Measurements from ENCODE around the gene RPP25L.

DNA sequence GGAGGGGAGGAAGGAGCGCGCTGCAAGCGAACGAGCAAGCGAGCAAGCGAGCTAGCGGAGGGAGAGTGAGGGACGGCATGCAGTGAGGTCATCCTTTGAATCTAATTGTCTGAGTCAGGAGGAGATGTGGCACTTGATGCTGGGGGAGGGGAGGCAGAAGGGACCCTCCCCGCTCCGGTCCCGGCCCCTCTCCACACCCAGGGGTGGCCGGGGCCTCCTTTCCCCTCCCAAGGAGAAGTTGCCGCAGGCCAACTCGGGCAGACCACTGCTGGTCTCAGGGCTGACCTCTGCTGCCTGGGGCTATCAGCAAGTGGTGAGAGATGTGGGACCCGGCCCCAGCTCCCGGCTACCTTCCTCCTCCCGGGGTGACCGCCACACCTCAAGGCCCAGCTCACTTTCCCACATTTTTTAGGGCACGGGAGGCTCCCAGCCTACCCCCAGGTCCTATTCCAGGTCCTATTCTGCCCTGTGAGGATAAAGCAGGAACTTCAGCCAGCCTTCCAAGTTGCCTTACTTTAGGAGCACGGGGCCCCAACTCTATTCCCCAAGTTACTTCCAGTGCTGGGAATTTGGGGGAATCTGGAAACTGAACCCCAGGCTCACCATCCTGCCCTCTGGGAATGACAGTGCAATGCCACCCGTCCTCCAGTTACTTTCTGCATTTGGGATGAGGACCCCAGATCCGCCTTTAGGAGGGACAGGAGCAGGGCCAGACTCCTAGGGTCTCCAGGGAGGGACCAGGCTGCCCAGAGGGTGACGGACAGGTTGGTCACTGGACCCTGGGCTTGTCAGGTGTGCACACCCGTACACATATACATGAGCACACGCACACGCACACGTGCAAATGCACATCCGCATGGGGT lies 33.4 kb downstream of the RPP25L start:
- TF ChIP-seq FOXK2 (IDR thresholded peaks at IDR 0.05) (no peak), TARDBP (IDR thresholded peaks at IDR 0.05) (no peak), ELF4 (IDR thresholded peaks at IDR 0.05) (no peak), SP1 (IDR thresholded peaks at IDR 0.05) (no peak), CTBP1 (IDR thresholded peaks at IDR 0.05; ENCODE audit: borderline replicate concordance) (no peak), FOXA1 (IDR thresholded peaks at IDR 0.05) (no peak), BHLHE40 (IDR thresholded peaks at IDR 0.05; ENCODE audit: borderline replicate concordance) (no peak), NFRKB (IDR thresholded peaks at IDR 0.05) (no peak)
- TF ChIP-seq, protein P1, sequence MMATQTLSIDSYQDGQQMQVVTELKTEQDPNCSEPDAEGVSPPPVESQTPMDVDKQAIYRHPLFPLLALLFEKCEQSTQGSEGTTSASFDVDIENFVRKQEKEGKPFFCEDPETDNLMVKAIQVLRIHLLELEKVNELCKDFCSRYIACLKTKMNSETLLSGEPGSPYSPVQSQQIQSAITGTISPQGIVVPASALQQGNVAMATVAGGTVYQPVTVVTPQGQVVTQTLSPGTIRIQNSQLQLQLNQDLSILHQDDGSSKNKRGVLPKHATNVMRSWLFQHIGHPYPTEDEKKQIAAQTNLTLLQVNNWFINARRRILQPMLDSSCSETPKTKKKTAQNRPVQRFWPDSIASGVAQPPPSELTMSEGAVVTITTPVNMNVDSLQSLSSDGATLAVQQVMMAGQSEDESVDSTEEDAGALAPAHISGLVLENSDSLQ (IDR thresholded peaks at IDR 0.05) = no peak
